Activated B cell treated with CpG ODN at 0.5 μM for 24 hours (primary cell): ENCODE results near the gene NFKB1. TPM values are rescaled to one million over a fixed set of nuclear protein-coding genes. Genes with fewer than 3 reads are reported as not detected.

Source experiments
- ATAC-seq: fragments of 200-7000 bp; cut with Tn5 transposase; one replicate; pipeline ENCODE4 v1.10.0; 2021; ENCODE audit warnings: low read depth, mild to moderate bottlenecking, moderate library complexity
- CTCF ChIA-PET: fragments of 350-600 bp; sonication (Branson Sonifier 250); formaldehyde crosslinking; loops from one replicate; lab custom pipeline; 2021; ENCODE audit warnings: antibody characterized with exemption; lab: Charles Lee
- POLR2A ChIA-PET: fragments of 350-600 bp; sonication (Branson Sonifier 250); formaldehyde crosslinking; loops from one replicate; lab custom pipeline; 2021; ENCODE audit warnings: antibody characterized with exemption; lab: Charles Lee
- DNase-seq: peaks from one replicate; pipeline ENCODE4 v3.0.0; 2022
- H3K27ac Mint-ChIP-seq: one replicate; pipeline ENCODE4 v1.8.0; 2020; ENCODE audit warnings: mixed read lengths
- H3K27me3 Mint-ChIP-seq: one replicate; pipeline ENCODE4 v1.8.0; 2021; ENCODE audit warnings: mixed read lengths
- H3K36me3 Mint-ChIP-seq: one replicate; pipeline ENCODE4 v1.8.0; 2021; ENCODE audit warnings: low read depth, mixed read lengths
- H3K4me1 Mint-ChIP-seq: one replicate; pipeline ENCODE4 v1.8.0; 2021; ENCODE audit warnings: mixed read lengths
- H3K4me3 Mint-ChIP-seq: one replicate; pipeline ENCODE4 v1.8.0; 2020; ENCODE audit warnings: mild to moderate bottlenecking, mixed read lengths
- H3K9me3 Mint-ChIP-seq: one replicate; pipeline ENCODE4 v1.8.0; 2020; ENCODE audit warnings: mixed read lengths
- intact Hi-C: fragments of 100-400 bp; cut with micrococcal nuclease; formaldehyde crosslinking; loops from one replicate; pipeline ENCODE4 v1.15.1; 2024
- total RNA-seq: library from RNA; stranded (reverse); gene quantifications from 2 replicates; pipeline ENCODE4 v1.2.3, GENCODE V29; 2022
- TF ChIP-seq, protein P1 (sequence below): fragments of 200-600 bp; IDR thresholded peaks from one replicate; pipeline ENCODE4 v1.8.0; 2022; ENCODE audit warnings: antibody characterized with exemption, mild to moderate bottlenecking

NFKB1 gene
- total RNA-seq, 1 donor from 2014 or later = 308 TPM

DNA sequence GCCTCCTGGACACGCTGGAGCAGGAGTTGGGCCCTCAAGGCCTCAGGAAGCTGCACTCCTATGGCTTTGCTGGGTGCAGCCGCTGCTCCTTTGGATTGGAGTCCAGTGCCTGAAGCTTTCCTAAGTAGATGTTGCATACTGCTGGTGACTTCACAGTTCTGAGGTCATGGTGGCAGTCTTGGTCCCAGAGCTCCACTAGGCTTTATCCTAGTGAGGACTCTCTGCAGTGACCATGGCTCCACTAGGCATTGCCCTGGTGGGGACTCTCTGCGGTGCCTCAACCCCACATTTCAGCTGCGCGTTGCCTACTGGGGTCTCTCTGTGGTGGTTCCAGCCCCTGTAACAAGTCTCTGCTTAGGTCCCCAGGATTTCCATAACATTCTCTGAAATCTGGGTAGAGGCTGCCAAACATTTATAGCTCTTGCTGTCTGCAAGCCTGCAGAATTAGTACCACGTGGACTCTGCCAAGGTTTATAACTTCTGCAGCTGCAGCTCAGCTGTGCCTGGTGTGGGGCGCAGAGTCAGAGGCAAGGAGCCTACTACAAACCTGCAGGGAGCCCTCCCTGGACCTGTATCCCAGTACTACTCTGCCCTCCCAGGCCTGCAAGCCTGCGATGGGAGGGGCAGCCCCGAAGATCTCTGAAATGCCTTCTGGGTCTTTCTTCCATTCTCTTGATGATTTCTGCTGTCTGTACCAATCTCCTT is 46.0 kb upstream of the NFKB1 start:
- Mint-ChIP-seq H3K4me3 (no peak overlapping the region), H3K27ac (no peak overlapping the region), H3K9me3 (peaks cover 5% of the 10 kb centered on the region), H3K4me1 (peaks cover 15% of the 10 kb centered on the region), H3K27me3 (peaks cover 3% of the 10 kb centered on the region), H3K36me3 (no peaks in the 10 kb centered on the region)
- DNase-seq (no peak), ATAC-seq (no peak)
- intact Hi-C loops = loop anchor here (5.0 kb wide), 1 partner anchor 72 kb away; no protein-coding TSS in a partner anchor
- ChIA-PET POLR2A (interaction anchor here (1.2 kb wide), 1 partner anchor 45 kb away, joined by 3 read pairs; no protein-coding TSS in a partner anchor), CTCF (no interaction called here)
- TF ChIP-seq, protein P1, sequence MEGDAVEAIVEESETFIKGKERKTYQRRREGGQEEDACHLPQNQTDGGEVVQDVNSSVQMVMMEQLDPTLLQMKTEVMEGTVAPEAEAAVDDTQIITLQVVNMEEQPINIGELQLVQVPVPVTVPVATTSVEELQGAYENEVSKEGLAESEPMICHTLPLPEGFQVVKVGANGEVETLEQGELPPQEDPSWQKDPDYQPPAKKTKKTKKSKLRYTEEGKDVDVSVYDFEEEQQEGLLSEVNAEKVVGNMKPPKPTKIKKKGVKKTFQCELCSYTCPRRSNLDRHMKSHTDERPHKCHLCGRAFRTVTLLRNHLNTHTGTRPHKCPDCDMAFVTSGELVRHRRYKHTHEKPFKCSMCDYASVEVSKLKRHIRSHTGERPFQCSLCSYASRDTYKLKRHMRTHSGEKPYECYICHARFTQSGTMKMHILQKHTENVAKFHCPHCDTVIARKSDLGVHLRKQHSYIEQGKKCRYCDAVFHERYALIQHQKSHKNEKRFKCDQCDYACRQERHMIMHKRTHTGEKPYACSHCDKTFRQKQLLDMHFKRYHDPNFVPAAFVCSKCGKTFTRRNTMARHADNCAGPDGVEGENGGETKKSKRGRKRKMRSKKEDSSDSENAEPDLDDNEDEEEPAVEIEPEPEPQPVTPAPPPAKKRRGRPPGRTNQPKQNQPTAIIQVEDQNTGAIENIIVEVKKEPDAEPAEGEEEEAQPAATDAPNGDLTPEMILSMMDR = no peak

DNA sequence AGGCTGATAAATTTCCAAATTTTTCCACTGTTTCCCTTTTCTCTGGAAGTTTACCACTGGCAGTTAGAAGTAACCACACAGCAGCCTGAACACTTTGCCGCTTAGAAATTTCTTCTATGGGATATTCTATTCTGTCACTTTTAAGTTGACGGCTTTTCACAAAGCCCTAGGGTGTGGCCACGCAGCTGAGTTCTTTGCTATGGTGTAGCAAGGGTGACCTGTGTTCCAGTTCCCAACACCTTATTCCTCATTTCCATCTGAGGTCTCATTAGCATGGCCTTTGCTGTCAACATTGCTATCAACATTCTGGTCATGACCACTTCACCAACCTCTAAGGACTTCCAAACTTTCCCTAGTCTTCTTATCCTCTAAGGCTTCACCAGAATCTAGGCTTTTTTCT is 45.4 kb upstream of the NFKB1 start:
- TF ChIP-seq, protein P1 = no peak
- Mint-ChIP-seq H3K27ac (no peak overlapping the region), H3K9me3 (peaks cover 10% of the 10 kb centered on the region), H3K4me1 (peaks cover 12% of the 10 kb centered on the region), H3K27me3 (peaks cover 3% of the 10 kb centered on the region), H3K4me3 (no peak overlapping the region), H3K36me3 (no peaks in the 10 kb centered on the region)
- no peak for DNase-seq
- no peak for ATAC-seq
- POLR2A ChIA-PET = no interaction called here
- intact Hi-C loops = no loop called here
- CTCF ChIA-PET = no interaction called here

DNA sequence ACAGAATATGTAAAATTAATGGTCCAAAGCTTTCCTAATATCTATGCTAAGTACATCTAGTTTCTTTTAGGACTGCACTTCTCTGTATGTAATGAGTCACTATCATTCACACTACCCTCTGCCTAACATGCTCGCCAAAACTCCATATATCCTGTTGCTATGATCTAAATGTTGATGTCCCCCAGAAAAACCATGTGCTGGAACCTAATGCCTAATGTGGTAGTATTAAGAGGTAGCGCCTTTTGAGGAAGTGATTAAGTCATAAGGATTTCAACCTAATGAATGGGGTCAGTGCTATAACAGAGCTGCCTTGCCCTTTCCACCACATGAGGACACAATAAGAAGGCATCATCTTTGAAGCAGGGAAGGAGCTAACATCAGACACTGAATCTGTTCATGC is 34.9 kb upstream of the NFKB1 start:
- TF ChIP-seq, protein P1 = no peak
- Mint-ChIP-seq H3K4me1 (no peaks in the 10 kb centered on the region), H3K4me3 (no peak overlapping the region), H3K27me3 (peaks cover 7% of the 10 kb centered on the region), H3K27ac (no peak overlapping the region), H3K9me3 (peaks cover 4% of the 10 kb centered on the region), H3K36me3 (no peaks in the 10 kb centered on the region)
- ATAC-seq = no peak
- intact Hi-C loops = no loop called here
- no peak for DNase-seq
- ChIA-PET CTCF (interaction anchor here (1.0 kb wide), 1 partner anchor 11 kb away, joined by 3 read pairs; no protein-coding TSS in a partner anchor), POLR2A (interaction anchor here (0.6 kb wide), 1 partner anchor 632 kb away, joined by 5 read pairs; no protein-coding TSS in a partner anchor)

DNA sequence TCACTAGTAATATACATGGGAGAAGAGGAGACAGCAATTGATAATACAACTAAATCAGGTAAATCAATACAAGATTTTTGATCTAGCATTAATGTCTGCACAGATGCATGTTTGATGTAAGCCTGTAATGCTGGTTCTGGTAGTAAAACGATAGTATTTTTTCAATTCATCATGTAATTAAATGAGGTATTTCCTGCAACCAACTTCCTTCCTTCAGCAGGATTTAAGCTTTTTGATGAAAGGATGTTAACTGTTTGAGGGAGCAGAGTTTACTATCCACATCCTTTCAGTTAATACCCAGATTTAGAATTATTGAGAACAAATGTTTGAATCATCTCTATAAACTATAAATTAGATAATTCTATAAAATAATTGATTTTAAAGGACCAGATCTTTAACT is 31.4 kb upstream of the NFKB1 start:
- Mint-ChIP-seq H3K27ac (no peak overlapping the region), H3K27me3 (peaks cover 6% of the 10 kb centered on the region), H3K9me3 (peaks cover 3% of the 10 kb centered on the region), H3K4me1 (no peaks in the 10 kb centered on the region), H3K36me3 (no peaks in the 10 kb centered on the region), H3K4me3 (no peak overlapping the region)
- intact Hi-C loops = no loop called here
- TF ChIP-seq, protein P1 = no peak
- DNase-seq (no peak), ATAC-seq (no peak)
- ChIA-PET POLR2A (no interaction called here), CTCF (no interaction called here)

DNA sequence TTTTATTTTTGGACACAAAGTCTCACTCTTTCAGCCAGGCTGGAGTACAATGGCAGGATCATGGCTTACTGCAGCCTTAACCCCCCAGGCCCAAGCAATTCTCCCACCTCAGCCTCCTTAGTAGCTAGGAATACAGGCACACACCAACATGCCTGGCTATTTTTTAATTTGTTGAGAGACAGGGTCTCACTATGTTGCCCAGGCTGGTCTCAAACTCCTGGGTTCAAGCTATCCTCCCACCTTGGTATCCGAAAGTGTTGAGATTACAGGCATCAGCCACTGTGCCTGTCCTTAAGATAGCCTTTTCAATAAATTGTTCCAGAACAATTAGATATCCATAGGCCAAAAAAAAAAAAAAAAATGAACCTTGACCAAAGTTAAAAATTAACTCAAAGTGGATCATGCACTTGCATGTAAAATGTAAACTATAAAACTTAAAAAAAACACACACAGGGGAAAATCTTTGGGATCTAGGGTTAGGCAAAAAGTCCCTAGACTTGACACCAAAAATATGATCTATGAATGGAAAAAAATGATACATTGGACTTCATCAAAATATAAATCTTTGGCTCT is 28.6 kb upstream of the NFKB1 start:
- ATAC-seq = no peak
- DNase-seq = no peak
- no peaks in the 10 kb centered on the region for H3K4me1 Mint-ChIP-seq
- peaks cover 13% of the 10 kb centered on the region for H3K9me3 Mint-ChIP-seq
- TF ChIP-seq, protein P1 = no peak
- H3K36me3 Mint-ChIP-seq = peaks cover 3% of the 10 kb centered on the region
- intact Hi-C loops = no loop called here
- H3K27ac Mint-ChIP-seq = no peak overlapping the region
- POLR2A ChIA-PET = no interaction called here
- H3K27me3 Mint-ChIP-seq = peaks cover 4% of the 10 kb centered on the region
- no peak overlapping the region for H3K4me3 Mint-ChIP-seq
- CTCF ChIA-PET = interaction anchor here (0.6 kb wide), 1 partner anchor 14 kb away, joined by 3 read pairs; no protein-coding TSS in a partner anchor
